HL-60 (cell line): ENCODE data around the gene BIRC3.

Source experiments
- CTCF ChIP-seq: IDR thresholded peaks from one replicate; pipeline ENCODE4 v1.5.1; 2011; ENCODE audit warnings: low read length, control low read depth, inconsistent platforms; ENCODE audit not compliant: insufficient read depth
- GABPA ChIP-seq: IDR thresholded peaks from 2 replicates; pipeline ENCODE4 v1.6.1; 2012; ENCODE audit warnings: low read depth
- POLR2AphosphoS5 ChIP-seq: IDR thresholded peaks from 2 replicates; pipeline ENCODE4 v1.6.1; 2012; ENCODE audit warnings: low read depth

GRCh38 chr11:102268083-102268984 is 49.0 kb upstream of the BIRC3 start:
- TF ChIP-seq CTCF (no peak), POLR2AphosphoS5 (no peak), GABPA (no peak)
